Amygdala (tissue), 56 donors: Measurements from ENCODE around the gene DPY19L1.
"Not testable (repeated sequence)": the region's sequence is repeated elsewhere in the genome, so short reads cannot be mapped to it uniquely, and the experiment has no call there.

Experiments used
- DNase-seq, 56 donors: peaks; one replicate each; lab custom pipeline; 2025; lab: John Stamatoyannopoulos, UW

The DPY19L1 gene

GRCh38 chr7:35036361-35037171 lies 719 bp downstream of the DPY19L1 start:
- DNase-seq = peak in 43 of 56 donors; percentile 4 to 69 (median 32)

DNA sequence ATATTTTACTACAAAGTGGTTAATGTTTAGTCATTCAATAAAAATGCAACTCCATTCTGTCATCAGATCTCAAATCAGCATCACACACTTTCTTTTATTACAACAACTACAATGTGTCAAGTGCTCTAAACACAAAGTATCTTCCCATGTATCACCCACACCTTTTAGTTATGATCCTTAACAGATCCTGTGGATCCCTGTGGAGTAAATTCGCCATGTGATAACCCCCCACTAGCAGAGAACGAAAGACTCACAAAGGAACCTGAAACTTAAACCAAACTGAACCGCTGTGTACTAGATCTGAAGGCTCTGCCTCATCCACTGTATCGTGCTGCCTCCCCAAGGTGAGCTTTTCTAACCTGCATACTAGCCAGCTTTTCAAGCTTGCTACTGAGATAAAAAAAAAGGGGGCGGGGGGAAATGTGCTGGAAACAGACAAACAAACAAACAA lies 1.7 kb downstream of the DPY19L1 start:
- DNase-seq = peak in 6 of 56 donors; percentile 0 to 33 (median 6)

- DNase-seq = no peak
Observed at GRCh38 chr7:35032166-35032565, 5.1 kb downstream of the DPY19L1 start.

DNA sequence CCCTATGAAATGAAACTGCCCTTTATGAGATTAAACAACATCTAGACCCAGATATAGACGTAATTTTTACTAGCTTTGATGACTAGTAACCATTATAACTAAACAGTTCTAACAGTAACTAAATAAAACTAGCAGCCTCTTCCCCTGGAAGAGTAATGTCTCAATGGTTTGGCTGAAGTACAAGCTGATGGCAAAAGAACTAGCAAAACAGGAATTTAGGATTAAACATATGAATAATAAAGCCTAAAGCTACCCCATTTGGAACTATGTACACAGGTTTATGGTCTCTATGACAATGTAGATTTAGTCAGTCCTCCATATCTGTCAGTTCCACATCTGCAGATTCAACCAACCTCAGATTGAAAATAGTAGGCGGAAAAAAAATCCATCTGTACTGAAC lies 6.4 kb downstream of the DPY19L1 start:
- no peak for DNase-seq

DNA sequence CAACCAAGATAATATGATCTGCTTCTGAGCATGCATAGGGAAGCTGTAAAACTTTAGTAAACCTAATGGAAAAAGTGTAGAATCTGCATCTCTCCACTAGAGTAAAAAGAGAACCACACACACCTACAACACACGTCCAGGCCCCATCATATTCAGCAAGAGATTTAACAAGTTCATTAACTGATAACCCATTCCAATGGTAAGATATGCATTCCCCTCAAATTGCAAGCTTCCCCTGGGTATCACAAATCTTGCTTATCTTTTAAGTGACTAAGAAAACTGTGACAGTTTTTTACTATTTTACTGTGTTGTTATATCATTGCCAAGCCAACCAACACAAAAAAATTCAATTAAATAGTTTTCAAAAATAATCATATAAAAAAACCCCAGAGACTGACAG lies 8.0 kb downstream of the DPY19L1 start:
- DNase-seq = no peak

DNA sequence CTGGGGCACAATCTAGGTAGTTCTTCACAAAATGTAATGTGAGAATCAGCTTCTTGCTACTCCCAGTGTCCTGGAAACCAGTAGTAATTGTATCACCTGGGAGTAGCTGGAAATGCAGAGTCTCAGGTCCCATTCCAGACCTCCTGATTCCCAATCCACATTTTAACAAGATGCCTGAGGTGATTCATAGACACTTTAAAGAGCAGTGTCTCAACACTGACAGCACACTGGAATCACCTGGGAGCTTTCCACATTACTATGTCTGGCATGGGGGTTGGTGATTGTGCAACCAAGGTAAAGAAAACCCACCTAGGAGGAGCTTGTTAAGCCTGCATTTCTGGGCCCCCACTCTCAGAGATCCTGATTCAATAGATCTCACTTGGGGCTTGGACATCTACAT lies 11.1 kb downstream of the DPY19L1 start:
- DNase-seq = no peak

DNA sequence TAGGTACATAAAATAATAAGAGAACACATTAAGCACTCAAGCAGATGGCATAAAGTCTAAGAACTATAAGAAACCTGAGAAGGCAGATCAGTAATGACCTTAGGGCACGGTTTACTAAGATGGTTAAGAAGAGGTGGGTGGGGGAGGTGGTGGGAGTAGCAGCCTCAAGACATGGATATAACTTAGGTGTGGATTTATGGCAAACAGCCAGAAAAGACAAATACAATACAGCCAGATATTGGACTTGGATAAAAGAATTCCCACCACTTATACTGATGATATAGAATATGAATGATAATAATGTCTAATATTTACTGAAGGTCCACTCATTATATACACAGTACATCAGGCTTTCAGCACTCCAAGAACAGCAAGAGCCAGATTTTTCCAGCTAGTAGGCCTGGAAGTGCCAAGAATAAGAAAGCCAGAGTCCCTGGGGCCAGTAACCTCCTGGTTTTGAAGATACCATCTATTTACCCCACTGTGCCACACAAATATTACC lies 11.9 kb downstream of the DPY19L1 start:
- no peak for DNase-seq

DNA sequence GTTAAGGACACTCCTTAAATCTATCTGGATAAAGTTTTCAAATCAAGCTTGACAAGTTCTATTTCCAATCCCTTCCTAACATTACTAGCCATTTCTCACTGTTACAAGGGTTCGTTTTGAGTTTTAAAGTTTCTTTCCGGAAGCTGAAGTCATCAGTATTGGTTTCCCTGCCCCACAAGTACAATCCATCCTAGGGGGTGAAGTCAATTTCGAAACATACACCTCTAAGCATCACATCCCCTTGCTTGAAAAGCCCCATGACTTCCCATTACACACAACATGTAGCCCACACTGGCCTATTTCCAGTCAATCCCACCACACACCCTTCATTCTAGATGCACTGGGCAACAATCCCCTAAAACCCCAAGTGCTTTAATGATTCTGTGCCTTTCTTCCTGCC lies 13.0 kb downstream of the DPY19L1 start:
- DNase-seq = no peak

GRCh38 chr7:35022725-35023124 lies 14.6 kb downstream of the DPY19L1 start:
- no peak for DNase-seq

GRCh38 chr7:35021445-35021844 lies 15.8 kb downstream of the DPY19L1 start:
- no peak for DNase-seq

DNA sequence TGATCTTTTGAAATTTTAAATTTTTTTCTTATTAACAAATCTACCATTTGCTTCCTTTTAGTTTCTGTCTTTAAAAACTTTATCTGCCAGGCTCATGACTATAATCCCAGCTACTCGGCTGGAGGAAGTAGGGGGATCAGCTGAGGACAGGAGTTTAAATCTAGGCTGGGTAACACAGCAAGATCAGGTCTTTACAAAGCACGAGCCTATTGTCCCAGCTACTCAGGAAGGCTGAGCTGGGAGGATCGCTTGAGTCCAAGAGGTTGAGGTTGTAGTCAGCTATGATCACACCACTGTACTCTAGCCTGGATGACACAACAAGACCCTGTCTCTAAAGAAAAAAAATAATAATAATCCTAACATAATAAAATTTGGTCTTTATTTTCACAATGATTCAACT lies 17.5 kb downstream of the DPY19L1 start:
- DNase-seq = no peak

DNA sequence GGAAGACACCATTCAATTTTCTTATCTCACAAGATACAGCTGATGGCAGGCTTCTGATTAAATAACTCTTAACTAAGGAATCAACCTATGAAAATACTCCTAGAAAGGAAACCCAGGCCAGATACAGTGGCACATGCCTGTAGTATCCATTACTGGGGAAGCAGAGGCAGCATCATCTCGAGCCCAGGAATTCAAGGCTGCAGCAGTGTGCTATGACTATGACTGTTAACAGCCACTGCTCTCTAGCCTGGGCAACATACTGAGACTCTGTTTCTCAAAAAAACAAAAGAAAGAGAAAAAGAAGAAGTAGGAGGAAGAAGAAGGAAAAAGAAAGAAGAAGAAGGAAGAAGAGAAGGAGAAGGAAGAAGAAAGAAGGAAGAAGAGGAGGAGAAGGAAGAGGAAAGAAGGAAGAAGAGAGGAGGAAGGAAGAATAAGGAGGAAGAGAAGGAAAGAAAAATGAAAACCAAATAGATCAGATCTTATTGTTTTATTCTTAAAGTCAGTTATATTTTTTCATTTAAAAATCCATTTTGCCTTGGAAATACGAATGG lies 18.0 kb downstream of the DPY19L1 start:
- no peak for DNase-seq

GRCh38 chr7:35015346-35015859 lies 21.9 kb downstream of the DPY19L1 start:
- DNase-seq = peak in 1 of 56 donors; percentile 2

- DNase-seq = no peak
Observed at GRCh38 chr7:35012160-35012559, 25.1 kb downstream of the DPY19L1 start.

GRCh38 chr7:35011085-35011484 lies 26.2 kb downstream of the DPY19L1 start:
- no peak for DNase-seq

DNA sequence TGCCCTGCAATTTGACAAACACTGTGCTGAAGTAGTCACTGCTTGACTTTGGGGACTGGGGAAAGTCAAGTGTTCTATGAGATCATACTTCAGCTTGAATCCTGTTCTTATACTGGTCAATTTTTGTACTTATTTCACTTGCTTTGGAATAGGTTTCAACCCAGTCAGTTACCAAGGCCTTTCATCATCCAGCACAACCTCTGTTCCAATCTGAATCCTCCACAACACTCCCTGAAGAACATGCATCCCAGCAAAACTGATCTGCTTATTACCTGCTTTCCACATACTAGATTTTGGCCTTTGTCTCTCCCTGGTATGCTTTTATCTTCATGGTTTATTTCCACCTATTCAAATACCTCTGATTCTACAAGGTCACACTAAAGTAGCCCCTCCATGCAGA lies 29.5 kb downstream of the DPY19L1 start:
- no peak for DNase-seq

DNA sequence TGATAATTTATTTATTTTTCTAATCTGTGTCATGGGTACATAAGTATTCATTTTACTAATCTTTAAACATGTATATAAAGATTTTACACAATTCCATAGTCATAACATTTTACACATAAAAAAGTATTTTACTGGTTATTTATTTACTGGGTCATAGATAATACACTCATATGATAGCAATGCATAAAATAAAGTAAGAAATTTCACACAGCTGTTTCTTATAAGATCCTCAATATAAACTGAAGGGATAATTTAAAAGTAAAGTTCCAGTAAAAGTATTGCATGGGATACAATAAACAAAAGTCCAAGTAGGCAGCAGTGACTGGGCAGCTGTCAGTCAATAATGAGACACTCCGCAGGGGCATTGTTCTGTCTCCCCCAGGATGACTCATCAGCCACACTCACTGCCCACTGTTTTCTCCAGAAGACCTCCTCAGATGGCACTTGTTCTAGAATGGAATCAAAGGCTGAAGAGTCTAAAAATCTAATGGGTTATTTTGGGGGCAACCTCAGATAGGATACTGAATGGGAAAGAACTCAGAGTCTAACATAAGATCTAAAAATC lies 32.7 kb downstream of the DPY19L1 start:
- peak in 7 of 56 donors; percentile 2 to 47 (median 14) for DNase-seq

DNA sequence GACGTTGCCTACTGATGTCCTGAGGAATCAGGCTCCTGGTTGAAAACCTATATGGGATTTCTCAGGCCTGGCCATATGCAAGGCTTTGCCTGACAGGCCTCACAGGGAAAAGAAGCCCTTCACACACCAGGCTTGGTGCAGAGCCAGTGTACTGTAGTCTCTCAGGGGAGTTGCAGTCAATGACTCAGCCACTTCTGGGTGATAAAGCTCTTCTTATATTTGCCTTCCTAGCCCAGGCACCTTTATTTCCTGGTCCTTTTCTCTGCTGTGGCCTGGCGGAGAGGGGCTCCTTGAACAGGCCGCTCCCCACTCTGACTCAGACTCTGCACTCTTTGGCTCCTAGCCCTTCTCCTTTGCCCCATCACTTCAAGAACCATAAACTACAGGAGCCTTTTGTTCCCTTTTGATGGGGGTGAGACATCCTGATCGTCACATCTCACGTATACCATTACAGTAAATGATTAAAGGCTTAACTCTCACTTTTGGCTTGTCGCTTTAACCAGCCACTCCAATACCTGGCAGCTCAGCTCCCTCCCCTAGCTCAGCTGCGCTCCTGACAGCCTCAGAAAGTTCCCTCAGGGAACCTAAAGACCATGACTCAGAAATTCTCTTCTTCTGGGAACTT lies 33.5 kb downstream of the DPY19L1 start:
- peak in 2 of 56 donors; percentile 12 to 41 for DNase-seq

DNA sequence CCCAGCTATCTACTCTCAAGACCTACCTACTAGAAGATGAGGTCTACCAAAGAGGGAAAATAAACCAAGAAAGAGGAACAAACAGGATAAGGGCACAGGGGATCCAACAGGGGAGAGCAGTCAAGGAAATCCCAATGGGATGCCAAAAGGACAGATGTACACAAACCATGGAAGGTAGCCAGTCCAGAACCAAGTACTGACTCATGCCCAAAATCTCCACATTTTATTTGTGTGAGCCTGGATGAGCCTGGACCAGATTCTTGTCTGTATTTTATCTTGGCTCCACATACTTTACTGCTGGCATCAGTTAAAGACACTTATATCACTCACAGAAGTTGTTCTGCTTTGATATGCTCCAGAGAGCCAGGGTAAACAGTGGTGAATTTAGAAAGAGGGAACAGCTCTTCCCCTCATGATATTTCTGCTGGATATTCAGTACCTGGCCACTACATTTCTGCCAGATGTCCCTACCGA lies 34.1 kb downstream of the DPY19L1 start:
- not testable (repeated sequence) for DNase-seq

GRCh38 chr7:34998335-34998734 lies 39.0 kb downstream of the DPY19L1 start:
- DNase-seq = not testable (repeated sequence)
